ENCODE results near the gene HK1. TPM values are rescaled to one million over a fixed set of nuclear protein-coding genes. Genes with fewer than 3 reads are reported as not detected.

The HK1 gene
- total RNA-seq, 2 donors from 2014 or later: 38.0 to 78.8 TPM

DNA sequence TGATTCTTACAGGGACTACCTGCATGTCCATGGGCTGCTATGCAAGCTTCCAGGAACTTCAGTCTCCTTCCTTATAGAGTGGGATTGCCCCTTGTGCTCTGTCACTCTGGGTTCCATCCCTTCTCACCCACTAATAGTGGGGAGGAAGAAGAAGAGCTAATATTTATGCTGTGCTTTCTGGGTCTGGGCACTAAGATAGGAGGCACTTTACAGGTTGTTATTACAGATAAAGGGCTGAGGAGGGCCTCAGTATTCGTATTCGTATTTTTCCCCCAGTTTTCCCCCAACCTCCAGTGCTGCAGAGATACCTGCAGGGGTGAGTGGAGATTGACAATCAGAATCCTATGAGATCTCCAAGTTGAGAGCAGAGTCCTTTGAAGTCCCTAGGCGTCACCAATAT, 14.2 kb downstream of the HK1 start:
- H3K36me3 Mint-ChIP-seq (ENCODE audit: low read depth): no peaks in the 10 kb centered on the region
- H3K9me3 ChIP-seq (ENCODE audit: control insufficient read depth, low read length): no peaks in the 10 kb centered on the region
- 57 to 92% methylated on average over 1 to 3 of the region's 3 CpGs for WGBS, 2 experiments (ENCODE audit: insufficient coverage in 1 of 2, insufficient read length in 1 of 2)
- H3K27me3 ChIP-seq (ENCODE audit: control insufficient read depth, insufficient read depth, low read length, poor library complexity, severe bottlenecking): no peaks in the 10 kb centered on the region
- H3K4me1 ChIP-seq (ENCODE audit: control insufficient read depth, insufficient read depth, low read length): no peaks in the 10 kb centered on the region
- TF ChIP-seq, protein P1, sequence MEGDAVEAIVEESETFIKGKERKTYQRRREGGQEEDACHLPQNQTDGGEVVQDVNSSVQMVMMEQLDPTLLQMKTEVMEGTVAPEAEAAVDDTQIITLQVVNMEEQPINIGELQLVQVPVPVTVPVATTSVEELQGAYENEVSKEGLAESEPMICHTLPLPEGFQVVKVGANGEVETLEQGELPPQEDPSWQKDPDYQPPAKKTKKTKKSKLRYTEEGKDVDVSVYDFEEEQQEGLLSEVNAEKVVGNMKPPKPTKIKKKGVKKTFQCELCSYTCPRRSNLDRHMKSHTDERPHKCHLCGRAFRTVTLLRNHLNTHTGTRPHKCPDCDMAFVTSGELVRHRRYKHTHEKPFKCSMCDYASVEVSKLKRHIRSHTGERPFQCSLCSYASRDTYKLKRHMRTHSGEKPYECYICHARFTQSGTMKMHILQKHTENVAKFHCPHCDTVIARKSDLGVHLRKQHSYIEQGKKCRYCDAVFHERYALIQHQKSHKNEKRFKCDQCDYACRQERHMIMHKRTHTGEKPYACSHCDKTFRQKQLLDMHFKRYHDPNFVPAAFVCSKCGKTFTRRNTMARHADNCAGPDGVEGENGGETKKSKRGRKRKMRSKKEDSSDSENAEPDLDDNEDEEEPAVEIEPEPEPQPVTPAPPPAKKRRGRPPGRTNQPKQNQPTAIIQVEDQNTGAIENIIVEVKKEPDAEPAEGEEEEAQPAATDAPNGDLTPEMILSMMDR (conservative IDR thresholded peaks at IDR 0.05): no peak
- H3K9ac ChIP-seq (ENCODE audit: extremely low read depth, low read length, poor library complexity, severe bottlenecking): no peak overlapping the region
- H3K27ac Mint-ChIP-seq: no peak overlapping the region
- no peaks in the 10 kb centered on the region for H3K36me3 ChIP-seq (ENCODE audit: control insufficient read depth, insufficient read depth, low read length)
- DNase-seq: no peak
- no peak overlapping the region for H3K4me3 ChIP-seq (ENCODE audit: low read length)
- peaks cover 2% of the 10 kb centered on the region for H3K27me3 Mint-ChIP-seq (ENCODE audit: insufficient read depth)
- H3K4me3 Mint-ChIP-seq: no peak overlapping the region
- H3K9me3 Mint-ChIP-seq: no peaks in the 10 kb centered on the region
- H3K27ac ChIP-seq (ENCODE audit: low read depth, low read length): no peak overlapping the region
- H3K4me1 Mint-ChIP-seq: peaks cover 11% of the 10 kb centered on the region

DNA sequence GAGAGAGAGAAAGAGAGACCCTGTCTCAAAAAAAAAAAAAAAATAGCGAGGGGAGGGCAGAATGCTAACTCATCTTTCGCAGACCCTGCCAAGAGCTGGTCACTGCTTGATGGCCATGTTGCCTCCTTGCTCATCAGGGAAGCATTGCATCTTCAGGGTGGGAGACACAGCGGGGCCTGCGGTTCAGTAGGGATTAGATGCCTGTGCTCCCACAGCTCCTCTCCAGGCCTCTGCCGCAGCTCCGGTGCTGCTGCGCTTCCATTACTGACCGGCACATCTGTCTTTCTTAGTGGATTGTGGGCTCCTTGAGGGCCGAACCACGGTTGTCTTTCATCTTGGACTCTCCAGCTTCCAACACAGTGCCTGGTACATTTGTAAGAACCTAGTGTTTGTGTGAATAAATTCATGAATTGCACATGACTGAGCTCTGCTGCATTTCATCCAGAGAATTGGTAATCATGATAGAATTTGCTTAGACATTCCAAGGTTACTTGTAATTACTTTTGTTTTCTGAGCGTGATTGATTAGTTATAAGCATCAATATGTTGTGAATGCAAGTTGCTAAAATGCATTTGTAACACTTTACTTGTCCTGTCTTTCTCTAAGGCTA, 16.8 kb downstream of the HK1 start:
- H3K4me1 ChIP-seq (ENCODE audit: control insufficient read depth, insufficient read depth, low read length): no peaks in the 10 kb centered on the region
- Mint-ChIP-seq H3K4me1 (peaks cover 6% of the 10 kb centered on the region), H3K27ac (no peak overlapping the region), H3K4me3 (no peak overlapping the region), H3K27me3 (ENCODE audit: insufficient read depth) (peaks cover 2% of the 10 kb centered on the region), H3K9me3 (no peaks in the 10 kb centered on the region), H3K36me3 (ENCODE audit: low read depth) (no peaks in the 10 kb centered on the region)
- TF ChIP-seq, protein P1 (conservative IDR thresholded peaks at IDR 0.05): no peak
- H3K9ac ChIP-seq (ENCODE audit: extremely low read depth, low read length, poor library complexity, severe bottlenecking): no peak overlapping the region
- no peaks in the 10 kb centered on the region for H3K27me3 ChIP-seq (ENCODE audit: control insufficient read depth, insufficient read depth, low read length, poor library complexity, severe bottlenecking)
- H3K9me3 ChIP-seq (ENCODE audit: control insufficient read depth, low read length): no peaks in the 10 kb centered on the region
- no peak overlapping the region for H3K27ac ChIP-seq (ENCODE audit: low read depth, low read length)
- H3K4me3 ChIP-seq (ENCODE audit: low read length): no peak overlapping the region
- H3K36me3 ChIP-seq (ENCODE audit: control insufficient read depth, insufficient read depth, low read length): no peaks in the 10 kb centered on the region
- 91 to 100% methylated on average over 6 to 11 of the region's 11 CpGs for WGBS, 2 experiments (ENCODE audit: insufficient coverage in 1 of 2, insufficient read length in 1 of 2)
- DNase-seq: no peak

DNA sequence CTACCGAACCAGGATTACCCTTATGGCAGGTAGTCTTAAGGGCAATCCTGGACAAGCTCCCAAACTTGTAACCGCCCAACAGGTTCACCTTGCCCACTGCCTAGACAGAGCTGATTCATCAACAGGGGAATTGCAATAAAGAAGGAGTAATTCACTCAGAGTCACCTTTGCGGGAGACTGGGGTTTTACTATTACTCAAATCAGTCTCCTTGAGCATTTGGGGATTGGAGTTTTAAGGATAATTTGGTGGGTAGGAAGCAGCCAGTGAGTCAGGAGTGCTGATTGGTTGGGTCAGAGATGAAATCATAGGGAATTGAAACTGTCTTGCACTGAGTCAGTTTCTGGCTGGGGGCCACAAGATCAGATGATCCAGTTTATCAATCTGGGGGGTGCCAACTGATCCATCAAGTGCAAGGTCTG, 25.3 kb downstream of the HK1 start:
- TF ChIP-seq, protein P1 (conservative IDR thresholded peaks at IDR 0.05): no peak
- Mint-ChIP-seq H3K27ac (no peak overlapping the region), H3K27me3 (ENCODE audit: insufficient read depth) (no peaks in the 10 kb centered on the region), H3K9me3 (peaks cover 11% of the 10 kb centered on the region), H3K36me3 (ENCODE audit: low read depth) (no peaks in the 10 kb centered on the region), H3K4me3 (no peak overlapping the region), H3K4me1 (no peaks in the 10 kb centered on the region)
- no peaks in the 10 kb centered on the region for H3K4me1 ChIP-seq (ENCODE audit: control insufficient read depth, insufficient read depth, low read length)
- H3K36me3 ChIP-seq (ENCODE audit: control insufficient read depth, insufficient read depth, low read length): no peaks in the 10 kb centered on the region
- no peak for DNase-seq
- no peaks in the 10 kb centered on the region for H3K9me3 ChIP-seq (ENCODE audit: control insufficient read depth, low read length)
- no peak overlapping the region for H3K9ac ChIP-seq (ENCODE audit: extremely low read depth, low read length, poor library complexity, severe bottlenecking)
- no peaks in the 10 kb centered on the region for H3K27me3 ChIP-seq (ENCODE audit: control insufficient read depth, insufficient read depth, low read length, poor library complexity, severe bottlenecking)
- no peak overlapping the region for H3K4me3 ChIP-seq (ENCODE audit: low read length)
- 99 to 100% methylated on average over 2 to 3 of the region's 3 CpGs for WGBS, 2 experiments (ENCODE audit: insufficient coverage in 1 of 2, insufficient read length in 1 of 2)
- H3K27ac ChIP-seq (ENCODE audit: low read depth, low read length): no peak overlapping the region
